Measurements from ENCODE around the gene FGD2. TPM values are rescaled to one million over a fixed set of nuclear protein-coding genes. Genes with fewer than 3 reads are reported as not detected.

Gene FGD2
- total and polyA plus RNA-seq, 2 of the 8 experiments (the other 6 are each of a cell fraction or from before 2014, with no cell fraction given) = 0.12 to 0.32 TPM

DNA sequence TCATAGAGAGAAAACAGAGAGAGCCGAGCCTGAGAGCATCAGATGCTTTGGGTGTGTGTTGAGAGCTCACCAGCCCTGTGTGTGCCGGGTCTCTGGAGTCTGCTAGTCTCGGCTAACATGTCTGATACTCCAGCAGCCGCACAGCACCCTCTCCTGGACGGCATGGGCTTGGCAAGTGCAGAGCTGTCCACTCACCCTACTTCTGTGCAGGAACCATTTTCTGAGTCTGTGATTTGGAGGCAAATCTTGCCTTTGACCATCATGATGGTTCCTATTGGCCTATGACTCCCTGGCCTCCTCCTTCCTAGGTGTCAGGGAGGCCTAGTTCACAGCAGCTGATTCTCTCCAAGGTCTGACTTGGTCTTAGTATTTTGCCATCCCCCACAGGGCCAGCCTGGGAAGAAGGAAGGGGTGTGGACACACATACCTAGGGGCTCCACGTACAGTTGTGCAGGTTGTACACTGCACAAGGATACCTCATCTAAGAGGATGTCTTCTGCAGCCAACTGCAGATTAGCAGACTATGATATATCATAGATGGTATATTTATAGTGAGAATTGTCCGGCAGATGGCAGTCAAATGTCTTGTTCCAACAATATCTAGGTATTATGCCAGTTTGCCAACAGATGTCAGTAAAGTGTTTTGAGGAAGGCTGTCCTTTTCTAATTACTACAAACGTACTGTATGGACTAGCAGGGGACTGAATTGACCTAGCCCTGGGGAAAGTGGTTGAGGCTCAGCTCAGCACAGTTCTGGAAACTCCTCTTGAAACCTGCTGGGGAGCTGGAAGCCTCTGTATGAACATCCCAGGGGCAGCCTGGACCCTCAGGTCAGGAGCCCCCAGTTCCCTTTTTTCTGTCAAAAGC, 13.0 kb downstream of the FGD2 start:
- FAIRE-seq (peak; percentile 78), DNase-seq (ENCODE audit: low read depth in 1 of 2, low spot score in 2 of 2) (peak; percentile 77 to 93)
- 10% methylated on average over 8 of the region's 8 CpGs; no CpG with 5 or more reads in 1 of the 2 experiments for WGBS, 2 experiments (ENCODE audit: extremely low coverage in 1 of 2, insufficient coverage in 1 of 2, insufficient read length in 1 of 2, insufficient replicate concordance in 2 of 2, low coverage in 1 of 2, low lambda C conversion rate in 2 of 2, missing lambda C conversion rate in 1 of 2)
- H3K9me3 ChIP-seq (ENCODE audit: insufficient read depth in 2 of 2, low read depth in 1 of 2, low read length in 1 of 2) = no peaks in the 10 kb centered on the region
- peaks cover 0 to 5% (median 3%) of the 10 kb centered on the region in 4 experiments; a peak in 5 of 7 replicates for H3K4me1 ChIP-seq (replicated peaks in 1 of 4; ENCODE audit: control insufficient read depth in 3 of 4, insufficient read depth in 4 of 4, low read length in 3 of 4)
- no peaks in the 10 kb centered on the region for H3K23me2 ChIP-seq (ENCODE audit: low read depth, low read length)
- H3K4ac ChIP-seq (replicated peaks; ENCODE audit: insufficient read length, low read depth, low read length) = no peak overlapping the region
- H3K36me3 ChIP-seq (ENCODE audit: control insufficient read depth in 2 of 4, insufficient read depth in 4 of 4, low read length in 3 of 4) = no peaks in the 10 kb centered on the region
- H3K79me1 ChIP-seq (ENCODE audit: low read depth, low read length) = no peaks in the 10 kb centered on the region
- no peak overlapping the region for H4K5ac ChIP-seq (ENCODE audit: insufficient read length, low read depth, low read length)
- H2BK5ac ChIP-seq (ENCODE audit: low read depth, low read length) = no peak overlapping the region
- H4K91ac ChIP-seq (replicated peaks; ENCODE audit: insufficient read length, low read length) = no peak overlapping the region
- no peak overlapping the region for H3K56ac ChIP-seq (replicated peaks; ENCODE audit: insufficient read length, low read depth, low read length)
- no peak overlapping the region for H3K27ac ChIP-seq (ENCODE audit: low read depth, low read length)
- no peak overlapping the region for H3K14ac ChIP-seq (ENCODE audit: insufficient read length)
- ChIA-PET CTCF (ENCODE audit: partially characterized antibody) (interaction anchor here (0.6 to 28.1 kb wide), 81 partner anchors 11 to 1144 kb away, joined by 3 to 866 read pairs (median 4); partner anchors contain the start of genes C6orf89, FGD2, MTCH1 and PI16), POLR2A (ENCODE audit: partially characterized antibody) (interaction anchor here (0.7 to 2.3 kb wide), 8 partner anchors 12 to 145 kb away, joined by 3 to 8 read pairs (median 5); partner anchors contain the start of genes FGD2, MTCH1 and PPIL1)
- H3K18ac ChIP-seq (ENCODE audit: extremely low read depth, low read length) = no peak overlapping the region
- no peak overlapping the region for H3K4me2 ChIP-seq (ENCODE audit: insufficient read depth in 1 of 2, low read depth in 2 of 2, low read length in 2 of 2)
- no peak overlapping the region; the same call in 1 of the 2 replicates for H2BK12ac ChIP-seq (ENCODE audit: low read depth, low read length)
- peak overlapping the region; percentile 76; the same call in 1 of the 2 replicates for H2AFZ ChIP-seq (ENCODE audit: low read length)
- no peak overlapping the region for H3K23ac ChIP-seq (ENCODE audit: insufficient read length)
- no peak overlapping the region for H2BK20ac ChIP-seq (ENCODE audit: low read length)
- H2AK5ac ChIP-seq (ENCODE audit: low read depth, low read length) = no peak overlapping the region
- H2BK120ac ChIP-seq (replicated peaks; ENCODE audit: low read depth, low read length) = no peak overlapping the region
- H2BK15ac ChIP-seq (ENCODE audit: low read length) = peak overlapping the region; percentile 54; the same call in 1 of the 2 replicates
- H3K4me3 ChIP-seq (ENCODE audit: extremely low read depth in 1 of 4, insufficient read depth in 2 of 4, low read depth in 3 of 4, low read length in 4 of 4) = no peak overlapping the region
- no peaks in the 10 kb centered on the region for H3K27me3 ChIP-seq (replicated peaks in 1 of 4; ENCODE audit: control insufficient read depth in 3 of 4, extremely low read depth in 1 of 4, insufficient read depth in 3 of 4, low read length in 3 of 4)
- no peak overlapping the region for H3K9ac ChIP-seq (replicated peaks in 1 of 4; ENCODE audit: extremely low read depth in 1 of 4, low read depth in 3 of 4, low read length in 3 of 4)
- H3K79me2 ChIP-seq (ENCODE audit: control insufficient read depth in 1 of 2, insufficient read depth in 2 of 2, low read length in 2 of 2) = no peaks in the 10 kb centered on the region
- H4K20me1 ChIP-seq (replicated peaks in 1 of 2; ENCODE audit: control insufficient read depth in 1 of 2, insufficient read depth in 2 of 2, low read length in 2 of 2) = peaks cover 0 to 3% of the 10 kb centered on the region in 2 experiments
- H4K8ac ChIP-seq (ENCODE audit: extremely low read depth, insufficient read depth, low read length) = no peak overlapping the region
- TF ChIP-seq MAFK (IDR thresholded peaks at IDR 0.05; ENCODE audit: low read depth, low read length) (no peak), YY1 (IDR thresholded peaks at IDR 0.05; ENCODE audit: low read depth, low read length) (peak; percentile 74), JUND (IDR thresholded peaks at IDR 0.05; ENCODE audit: low read length) (no peak), SIRT6 (IDR thresholded peaks at IDR 0.05; ENCODE audit: low read length) (no peak), TBP (IDR thresholded peaks at IDR 0.05; ENCODE audit: low read depth, low read length) (no peak; the same call in 1 of the 2 replicates), ZNF274 (IDR thresholded peaks at IDR 0.05; ENCODE audit: borderline replicate concordance, extremely low read depth, low read length) (no peak), PHF8 (conservative IDR thresholded peaks at IDR 0.05; ENCODE audit: low read depth, low read length) (no peak), BRCA1 (IDR thresholded peaks at IDR 0.05; ENCODE audit: low read depth, low read length) (no peak), ASH2L (IDR thresholded peaks at IDR 0.05; ENCODE audit: low read length) (no peak)
- TF ChIP-seq, protein P1, sequence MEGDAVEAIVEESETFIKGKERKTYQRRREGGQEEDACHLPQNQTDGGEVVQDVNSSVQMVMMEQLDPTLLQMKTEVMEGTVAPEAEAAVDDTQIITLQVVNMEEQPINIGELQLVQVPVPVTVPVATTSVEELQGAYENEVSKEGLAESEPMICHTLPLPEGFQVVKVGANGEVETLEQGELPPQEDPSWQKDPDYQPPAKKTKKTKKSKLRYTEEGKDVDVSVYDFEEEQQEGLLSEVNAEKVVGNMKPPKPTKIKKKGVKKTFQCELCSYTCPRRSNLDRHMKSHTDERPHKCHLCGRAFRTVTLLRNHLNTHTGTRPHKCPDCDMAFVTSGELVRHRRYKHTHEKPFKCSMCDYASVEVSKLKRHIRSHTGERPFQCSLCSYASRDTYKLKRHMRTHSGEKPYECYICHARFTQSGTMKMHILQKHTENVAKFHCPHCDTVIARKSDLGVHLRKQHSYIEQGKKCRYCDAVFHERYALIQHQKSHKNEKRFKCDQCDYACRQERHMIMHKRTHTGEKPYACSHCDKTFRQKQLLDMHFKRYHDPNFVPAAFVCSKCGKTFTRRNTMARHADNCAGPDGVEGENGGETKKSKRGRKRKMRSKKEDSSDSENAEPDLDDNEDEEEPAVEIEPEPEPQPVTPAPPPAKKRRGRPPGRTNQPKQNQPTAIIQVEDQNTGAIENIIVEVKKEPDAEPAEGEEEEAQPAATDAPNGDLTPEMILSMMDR (IDR thresholded peaks at IDR 0.05; ENCODE audit: control extremely low read depth in 1 of 3, insufficient read depth in 1 of 3, low read depth in 1 of 3, low read length in 3 of 3) = peak; percentile 97 to 100 (median 97)

Measured in H1 (cell line).